H1 (cell line): ENCODE data around the gene SPAG8. TPM values are rescaled to one million over a fixed set of nuclear protein-coding genes. Genes with fewer than 3 reads are reported as not detected.

Source experiments
- BCL11A ChIP-seq, 2 experiments: IDR thresholded peaks; one replicate each; pipeline ENCODE4 v1.6.1; 2011; ENCODE audit warnings: low read depth in 2 of 2, low read length in 2 of 2, mild to moderate bottlenecking in 2 of 2
- CBX8 ChIP-seq: fragments of 300-800, 300-1000 bp; sonication (generic); IDR thresholded peaks from 2 replicates; pipeline ENCODE4 v1.7.1; 2016; ENCODE audit warnings: low read depth, low read length, borderline replicate concordance
- CHD1 ChIP-seq: IDR thresholded peaks from 2 replicates; pipeline ENCODE4 v1.6.1; 2012; ENCODE audit warnings: low read depth, low read length, improper control_type of control experiment
- JUN ChIP-seq: IDR thresholded peaks from 2 replicates; pipeline ENCODE4 v1.6.1; 2011; ENCODE audit warnings: low read depth, mild to moderate bottlenecking, improper control_type of control experiment, low read length
- polyA plus RNA-seq, 7 experiments: library from polyadenylated mRNA; depleted of rRNA in 3 of 7; stranded (reverse) in 5 of 7; unstranded in 2 of 7; fragments of >200 nt in 5 of 7; fragments of 200-250 nt in 2 of 7; gene quantifications; 1 replicate in 5 of 7; 2 replicates in 1 of 7; 4 replicates in 1 of 7; pipeline versions ENCODE4 v1.2.1 to v1.2.3, GENCODE V29; 2011 to 2013; ENCODE audit warnings: missing spikeins in 2 of 7, mixed read lengths in 2 of 7
- total RNA-seq: library from RNA; stranded (reverse); fragmentation: NEBNext Ultra II Directional; extraction: Animal tissue kit (Norgen Biotek cat#: 25700); gene quantifications from 2 replicates; pipeline ENCODE4 v1.2.1, GENCODE V29; 2021
- TF ChIP-seq, protein P1 (sequence below): IDR thresholded peaks from 2 replicates; pipeline ENCODE4 v1.6.1; 2012; ENCODE audit warnings: inconsistent platforms
- TF ChIP-seq, protein P2 (sequence below): IDR thresholded peaks from 2 replicates; pipeline ENCODE4 v1.6.1; 2011; ENCODE audit warnings: low read depth, mild to moderate bottlenecking, low read length; ENCODE audit not compliant: insufficient read depth
- TF ChIP-seq, protein P3 (sequence below): fragments of 300-600 bp; sonication (generic); IDR thresholded peaks from 2 replicates; pipeline ENCODE4 v1.7.1; 2012; ENCODE audit warnings: low read length, moderate library complexity, mild to moderate bottlenecking, inconsistent platforms; ENCODE audit not compliant: insufficient replicate concordance

The SPAG8 gene
- total and polyA plus RNA-seq, 2 of the 8 experiments (the other 6 are each of a cell fraction or from before 2014, with no cell fraction given) = 0.37 to 0.44 TPM

DNA sequence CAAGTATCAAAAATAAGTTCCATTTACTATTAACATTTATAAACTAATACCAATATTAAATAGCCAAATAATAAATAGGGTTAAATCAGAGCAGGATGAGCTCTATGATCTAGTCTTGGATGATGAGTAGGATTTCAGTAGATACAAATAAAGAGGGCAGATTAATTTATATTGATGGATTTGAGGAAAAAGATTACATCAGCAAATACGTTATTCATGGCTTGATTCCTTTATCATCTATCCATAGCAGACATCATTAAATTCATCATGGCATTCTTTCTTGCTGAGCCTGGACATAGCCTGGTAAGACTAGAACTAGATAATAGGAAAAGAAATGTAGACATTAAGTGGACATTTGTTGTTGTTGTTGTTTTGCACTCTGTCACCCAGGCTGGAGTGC lies 44.6 kb downstream of the SPAG8 start (continued):
- TF ChIP-seq, protein P1, sequence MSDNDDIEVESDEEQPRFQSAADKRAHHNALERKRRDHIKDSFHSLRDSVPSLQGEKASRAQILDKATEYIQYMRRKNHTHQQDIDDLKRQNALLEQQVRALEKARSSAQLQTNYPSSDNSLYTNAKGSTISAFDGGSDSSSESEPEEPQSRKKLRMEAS = no peak
- TF ChIP-seq CHD1 (no peak), CBX8 (no peak), BCL11A (IDR thresholded peaks at IDR 0.05; ENCODE audit: low read depth in 2 of 2, low read length in 2 of 2) (no peak), JUN (no peak)
- TF ChIP-seq, protein P2, sequence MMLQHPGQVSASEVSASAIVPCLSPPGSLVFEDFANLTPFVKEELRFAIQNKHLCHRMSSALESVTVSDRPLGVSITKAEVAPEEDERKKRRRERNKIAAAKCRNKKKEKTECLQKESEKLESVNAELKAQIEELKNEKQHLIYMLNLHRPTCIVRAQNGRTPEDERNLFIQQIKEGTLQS = no peak
- TF ChIP-seq, protein P3, sequence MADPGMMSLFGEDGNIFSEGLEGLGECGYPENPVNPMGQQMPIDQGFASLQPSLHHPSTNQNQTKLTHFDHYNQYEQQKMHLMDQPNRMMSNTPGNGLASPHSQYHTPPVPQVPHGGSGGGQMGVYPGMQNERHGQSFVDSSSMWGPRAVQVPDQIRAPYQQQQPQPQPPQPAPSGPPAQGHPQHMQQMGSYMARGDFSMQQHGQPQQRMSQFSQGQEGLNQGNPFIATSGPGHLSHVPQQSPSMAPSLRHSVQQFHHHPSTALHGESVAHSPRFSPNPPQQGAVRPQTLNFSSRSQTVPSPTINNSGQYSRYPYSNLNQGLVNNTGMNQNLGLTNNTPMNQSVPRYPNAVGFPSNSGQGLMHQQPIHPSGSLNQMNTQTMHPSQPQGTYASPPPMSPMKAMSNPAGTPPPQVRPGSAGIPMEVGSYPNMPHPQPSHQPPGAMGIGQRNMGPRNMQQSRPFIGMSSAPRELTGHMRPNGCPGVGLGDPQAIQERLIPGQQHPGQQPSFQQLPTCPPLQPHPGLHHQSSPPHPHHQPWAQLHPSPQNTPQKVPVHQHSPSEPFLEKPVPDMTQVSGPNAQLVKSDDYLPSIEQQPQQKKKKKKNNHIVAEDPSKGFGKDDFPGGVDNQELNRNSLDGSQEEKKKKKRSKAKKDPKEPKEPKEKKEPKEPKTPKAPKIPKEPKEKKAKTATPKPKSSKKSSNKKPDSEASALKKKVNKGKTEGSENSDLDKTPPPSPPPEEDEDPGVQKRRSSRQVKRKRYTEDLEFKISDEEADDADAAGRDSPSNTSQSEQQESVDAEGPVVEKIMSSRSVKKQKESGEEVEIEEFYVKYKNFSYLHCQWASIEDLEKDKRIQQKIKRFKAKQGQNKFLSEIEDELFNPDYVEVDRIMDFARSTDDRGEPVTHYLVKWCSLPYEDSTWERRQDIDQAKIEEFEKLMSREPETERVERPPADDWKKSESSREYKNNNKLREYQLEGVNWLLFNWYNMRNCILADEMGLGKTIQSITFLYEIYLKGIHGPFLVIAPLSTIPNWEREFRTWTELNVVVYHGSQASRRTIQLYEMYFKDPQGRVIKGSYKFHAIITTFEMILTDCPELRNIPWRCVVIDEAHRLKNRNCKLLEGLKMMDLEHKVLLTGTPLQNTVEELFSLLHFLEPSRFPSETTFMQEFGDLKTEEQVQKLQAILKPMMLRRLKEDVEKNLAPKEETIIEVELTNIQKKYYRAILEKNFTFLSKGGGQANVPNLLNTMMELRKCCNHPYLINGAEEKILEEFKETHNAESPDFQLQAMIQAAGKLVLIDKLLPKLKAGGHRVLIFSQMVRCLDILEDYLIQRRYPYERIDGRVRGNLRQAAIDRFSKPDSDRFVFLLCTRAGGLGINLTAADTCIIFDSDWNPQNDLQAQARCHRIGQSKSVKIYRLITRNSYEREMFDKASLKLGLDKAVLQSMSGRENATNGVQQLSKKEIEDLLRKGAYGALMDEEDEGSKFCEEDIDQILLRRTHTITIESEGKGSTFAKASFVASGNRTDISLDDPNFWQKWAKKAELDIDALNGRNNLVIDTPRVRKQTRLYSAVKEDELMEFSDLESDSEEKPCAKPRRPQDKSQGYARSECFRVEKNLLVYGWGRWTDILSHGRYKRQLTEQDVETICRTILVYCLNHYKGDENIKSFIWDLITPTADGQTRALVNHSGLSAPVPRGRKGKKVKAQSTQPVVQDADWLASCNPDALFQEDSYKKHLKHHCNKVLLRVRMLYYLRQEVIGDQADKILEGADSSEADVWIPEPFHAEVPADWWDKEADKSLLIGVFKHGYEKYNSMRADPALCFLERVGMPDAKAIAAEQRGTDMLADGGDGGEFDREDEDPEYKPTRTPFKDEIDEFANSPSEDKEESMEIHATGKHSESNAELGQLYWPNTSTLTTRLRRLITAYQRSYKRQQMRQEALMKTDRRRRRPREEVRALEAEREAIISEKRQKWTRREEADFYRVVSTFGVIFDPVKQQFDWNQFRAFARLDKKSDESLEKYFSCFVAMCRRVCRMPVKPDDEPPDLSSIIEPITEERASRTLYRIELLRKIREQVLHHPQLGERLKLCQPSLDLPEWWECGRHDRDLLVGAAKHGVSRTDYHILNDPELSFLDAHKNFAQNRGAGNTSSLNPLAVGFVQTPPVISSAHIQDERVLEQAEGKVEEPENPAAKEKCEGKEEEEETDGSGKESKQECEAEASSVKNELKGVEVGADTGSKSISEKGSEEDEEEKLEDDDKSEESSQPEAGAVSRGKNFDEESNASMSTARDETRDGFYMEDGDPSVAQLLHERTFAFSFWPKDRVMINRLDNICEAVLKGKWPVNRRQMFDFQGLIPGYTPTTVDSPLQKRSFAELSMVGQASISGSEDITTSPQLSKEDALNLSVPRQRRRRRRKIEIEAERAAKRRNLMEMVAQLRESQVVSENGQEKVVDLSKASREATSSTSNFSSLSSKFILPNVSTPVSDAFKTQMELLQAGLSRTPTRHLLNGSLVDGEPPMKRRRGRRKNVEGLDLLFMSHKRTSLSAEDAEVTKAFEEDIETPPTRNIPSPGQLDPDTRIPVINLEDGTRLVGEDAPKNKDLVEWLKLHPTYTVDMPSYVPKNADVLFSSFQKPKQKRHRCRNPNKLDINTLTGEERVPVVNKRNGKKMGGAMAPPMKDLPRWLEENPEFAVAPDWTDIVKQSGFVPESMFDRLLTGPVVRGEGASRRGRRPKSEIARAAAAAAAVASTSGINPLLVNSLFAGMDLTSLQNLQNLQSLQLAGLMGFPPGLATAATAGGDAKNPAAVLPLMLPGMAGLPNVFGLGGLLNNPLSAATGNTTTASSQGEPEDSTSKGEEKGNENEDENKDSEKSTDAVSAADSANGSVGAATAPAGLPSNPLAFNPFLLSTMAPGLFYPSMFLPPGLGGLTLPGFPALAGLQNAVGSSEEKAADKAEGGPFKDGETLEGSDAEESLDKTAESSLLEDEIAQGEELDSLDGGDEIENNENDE = no peak
